M059J (cell line): ENCODE results near the gene ACO1. TPM values are rescaled to one million over a fixed set of nuclear protein-coding genes. Genes with fewer than 3 reads are reported as not detected.

Experiments
- DNase-seq: peaks from one replicate; pipeline ENCODE4 v3.0.0-alpha.2; 2012; ENCODE audit warnings: low read depth
- total RNA-seq: library from RNA; depleted of rRNA; stranded (reverse); fragments of >200 nt; shearing (Covaris generic); gene quantifications from 2 replicates; pipeline ENCODE4 v1.2.3, GENCODE V29; 2014; rRNA removed

The ACO1 gene
- total RNA-seq, 1 experiment from 2014 or later = 40.5 TPM

DNA sequence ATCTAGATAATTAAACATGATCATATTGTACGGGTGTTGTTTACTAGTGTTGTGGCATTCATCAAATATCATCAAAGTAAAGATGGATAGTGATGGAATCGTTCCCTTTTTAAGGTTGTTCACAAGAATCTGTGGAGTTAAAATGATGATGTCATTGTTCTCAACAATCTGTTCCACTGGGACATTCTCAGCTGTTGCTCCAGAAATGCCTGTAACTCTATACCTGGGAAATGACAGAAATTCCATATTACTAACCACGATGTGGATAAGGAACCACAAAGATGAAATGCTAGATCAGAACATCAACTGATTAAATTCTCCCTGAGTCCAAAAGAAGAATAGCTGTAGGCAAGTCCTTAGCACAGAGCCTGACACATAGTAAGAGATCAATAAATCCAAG, 103.5 kb downstream of the ACO1 start:
- peak; percentile 33 for DNase-seq

DNA sequence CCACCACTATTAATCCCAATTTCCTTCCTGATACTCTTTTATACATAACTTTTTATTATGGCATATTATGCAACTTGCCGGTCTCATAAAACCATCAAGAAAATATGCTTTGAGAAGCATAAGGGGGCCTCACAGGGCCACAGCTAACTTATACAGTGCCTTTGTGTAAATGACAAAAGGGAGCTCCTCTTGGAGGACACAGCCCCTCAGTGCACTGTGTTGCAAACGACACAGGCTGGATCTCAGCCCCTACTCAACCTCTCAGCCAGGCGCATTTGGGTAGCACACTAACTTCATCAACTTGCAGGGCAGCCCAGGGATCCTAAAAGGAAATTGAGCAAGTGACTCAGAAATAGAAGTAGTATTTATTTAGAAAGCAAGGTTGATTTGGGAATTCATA, 106.2 kb downstream of the ACO1 start:
- DNase-seq = no peak

DNA sequence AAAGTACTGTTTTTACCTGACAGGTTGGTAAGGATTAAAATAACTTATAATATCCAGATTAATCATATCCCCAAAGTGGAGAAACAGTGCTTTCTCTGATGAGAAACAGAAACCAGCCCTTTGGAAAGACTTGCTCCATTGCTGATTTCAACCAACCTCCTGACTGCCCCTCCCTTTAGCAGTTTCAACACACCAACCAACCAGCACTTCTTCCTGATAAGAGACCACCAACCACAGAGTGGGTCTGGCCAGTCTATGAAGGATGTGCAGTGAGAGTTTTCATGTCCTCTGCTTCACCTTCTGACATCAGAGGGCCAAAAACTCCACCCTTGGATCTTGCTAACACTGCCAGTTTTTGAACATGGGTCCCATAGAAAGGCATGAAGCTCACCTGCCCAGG, 113.5 kb downstream of the ACO1 start:
- DNase-seq = no peak

DNA sequence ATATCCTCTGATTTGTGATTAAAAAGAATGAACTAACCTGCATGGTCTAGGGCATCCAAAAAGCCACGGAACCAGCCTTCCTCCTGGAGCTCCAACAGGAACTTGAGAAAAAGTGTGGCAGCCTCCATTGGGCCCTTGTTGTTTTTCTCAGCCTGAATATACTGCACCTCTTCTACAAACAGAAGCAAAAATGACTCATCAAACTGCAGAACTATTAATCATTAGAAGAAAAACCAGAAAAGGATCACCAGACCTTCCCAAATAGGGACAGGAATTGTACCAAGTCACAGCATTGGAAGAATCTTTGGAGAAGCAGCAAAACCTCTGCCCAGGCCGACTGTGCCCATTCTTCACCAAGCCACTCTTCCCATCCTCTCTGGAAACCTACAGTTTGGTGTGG, 116.3 kb downstream of the ACO1 start:
- DNase-seq = peak; percentile 75

DNA sequence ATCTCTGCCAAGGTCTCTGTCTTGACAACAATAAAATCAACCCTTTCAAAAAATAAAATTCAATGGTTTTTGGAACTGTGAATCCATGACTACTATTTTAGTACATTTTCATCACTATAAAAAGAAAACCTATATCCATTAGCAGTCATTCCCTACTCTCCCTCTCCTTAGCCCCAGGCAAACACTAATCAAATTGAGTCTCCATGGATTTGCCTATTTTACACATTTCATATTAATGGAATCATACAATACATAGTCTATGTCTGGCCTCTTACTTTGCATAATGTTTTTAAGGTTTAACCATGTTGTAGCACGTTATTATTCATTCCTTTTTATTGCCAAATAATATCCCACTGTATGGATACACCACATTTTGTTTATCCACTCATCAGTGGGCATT, 117.4 kb downstream of the ACO1 start:
- no peak for DNase-seq

DNA sequence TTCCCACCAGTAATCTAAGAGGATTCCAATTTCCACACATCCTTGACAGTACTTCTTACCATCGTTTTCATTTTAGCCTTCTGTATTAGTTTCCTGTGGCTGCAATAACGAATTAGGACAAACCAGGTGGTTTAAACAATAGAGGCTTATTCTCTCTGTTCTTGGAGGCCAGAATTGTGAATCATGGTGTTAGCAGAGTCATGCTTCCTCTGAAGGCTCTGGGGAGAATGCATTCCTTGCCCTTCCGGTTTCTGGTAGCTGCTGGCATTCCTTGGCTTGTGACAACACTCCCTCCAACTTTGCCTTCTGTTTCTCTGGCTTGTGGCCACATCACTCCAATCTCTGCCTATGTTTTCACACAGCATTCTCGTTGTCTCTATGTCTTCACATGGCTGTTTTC, 118.0 kb downstream of the ACO1 start:
- DNase-seq = peak; percentile 93

DNA sequence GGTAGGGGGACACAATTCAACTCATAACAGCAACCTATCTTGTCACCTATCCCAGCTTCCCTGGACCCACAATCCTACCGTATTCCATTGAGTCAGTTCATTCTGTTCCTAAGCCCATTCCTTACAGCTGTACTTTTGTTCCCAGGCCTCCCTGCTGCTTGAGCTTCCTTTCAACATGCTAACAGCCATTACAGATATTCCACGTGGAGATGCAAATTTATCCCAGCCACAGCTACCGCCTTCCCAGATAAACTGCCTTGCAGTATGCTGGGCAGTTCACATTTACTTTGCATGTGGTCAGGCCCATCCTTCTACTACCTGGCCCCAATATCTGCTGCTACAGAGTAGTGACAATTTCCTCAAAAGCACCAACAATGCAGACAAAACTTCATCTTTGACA, 118.6 kb downstream of the ACO1 start:
- no peak for DNase-seq

Other genes with a start within 250 kb of the ACO1 start
- 93.4 and 142 TPM in 2 replicates for gene RIGI, start 141.6 kb downstream of the ACO1 start, total RNA-seq
- 6.5 and 13.4 TPM in 2 replicates for gene SMIM27, start 167.7 kb downstream of the ACO1 start, total RNA-seq
- 27.3 and 33.7 TPM in 2 replicates for gene TOPORS, start 167.9 kb downstream of the ACO1 start, total RNA-seq
- gene NDUFB6, start 188.5 kb downstream of the ACO1 start, total RNA-seq = 161 and 179 TPM in 2 replicates